SJCRH30 (cell line): Measurements from ENCODE around the gene WIPI1. TPM values are rescaled to one million over a fixed set of nuclear protein-coding genes. Genes with fewer than 3 reads are reported as not detected.

ENCODE experiments used
- DNase-seq, 2 experiments: peaks; one replicate each; pipeline ENCODE4 v3.0.0-alpha.2; 2015 to 2020
- H3K27ac ChIP-seq: fragments of 250-450 bp; sonication (Bioruptor Pico); 2 replicates; pipeline ENCODE4 v1.5.1; 2020; ENCODE audit warnings: mild to moderate bottlenecking, moderate library complexity
- H3K27me3 ChIP-seq: fragments of 250-450 bp; sonication (Bioruptor Pico); 2 replicates; pipeline ENCODE4 v1.5.1; 2020; ENCODE audit warnings: mild to moderate bottlenecking, moderate library complexity
- H3K36me3 ChIP-seq: fragments of 250-450 bp; sonication (Bioruptor Pico); 2 replicates; pipeline ENCODE4 v1.5.1; 2020; ENCODE audit warnings: mild to moderate bottlenecking, moderate library complexity
- H3K4me1 ChIP-seq: fragments of 250-450 bp; sonication (Bioruptor Pico); 2 replicates; pipeline ENCODE4 v1.5.1; 2020; ENCODE audit warnings: mild to moderate bottlenecking, moderate library complexity
- H3K4me3 ChIP-seq: fragments of 250-450 bp; sonication (Bioruptor Pico); 2 replicates; pipeline ENCODE4 v1.5.1; 2020; ENCODE audit warnings: mild to moderate bottlenecking, moderate library complexity
- H3K9me3 ChIP-seq: fragments of 250-450 bp; sonication (Bioruptor Pico); replicated peaks from 2 replicates; pipeline ENCODE4 v1.5.1; 2020; ENCODE audit warnings: mild to moderate bottlenecking, moderate library complexity
- total RNA-seq: library from RNA; depleted of rRNA; stranded (reverse); fragments of >200 nt; shearing (Covaris generic); gene quantifications from 2 replicates; pipeline ENCODE4 v1.2.3, GENCODE V29; 2014

The WIPI1 gene
- total RNA-seq, 1 experiment from 2014 or later = 25.8 TPM

DNA sequence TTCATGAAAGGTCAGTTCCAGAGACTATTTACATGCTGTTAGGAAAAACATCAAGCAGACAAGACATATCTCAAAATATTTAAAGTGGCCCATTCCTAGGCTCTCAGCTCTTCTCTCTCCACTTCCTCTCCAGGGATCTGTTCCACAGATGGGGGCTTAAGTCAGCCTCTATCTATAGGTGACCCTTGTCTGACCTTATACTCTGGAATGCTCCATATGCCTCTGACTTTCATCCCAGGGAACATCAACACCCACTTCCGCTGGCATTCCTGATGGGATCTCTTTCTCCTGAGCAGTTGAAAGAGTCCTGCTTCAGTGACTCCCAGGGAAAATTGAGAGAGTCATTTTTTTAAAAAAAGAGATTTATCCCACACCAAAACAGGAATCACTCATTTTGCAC lies 11.5 kb upstream of the WIPI1 start:
- H3K27ac ChIP-seq = peak overlapping the region; percentile 51
- H3K4me3 ChIP-seq = no peak overlapping the region
- H3K9me3 ChIP-seq = no peaks in the 10 kb centered on the region
- no peaks in the 10 kb centered on the region for H3K36me3 ChIP-seq
- H3K4me1 ChIP-seq = peaks cover 29% of the 10 kb centered on the region
- peak; percentile 79 to 91 for DNase-seq
- H3K27me3 ChIP-seq = no peaks in the 10 kb centered on the region

DNA sequence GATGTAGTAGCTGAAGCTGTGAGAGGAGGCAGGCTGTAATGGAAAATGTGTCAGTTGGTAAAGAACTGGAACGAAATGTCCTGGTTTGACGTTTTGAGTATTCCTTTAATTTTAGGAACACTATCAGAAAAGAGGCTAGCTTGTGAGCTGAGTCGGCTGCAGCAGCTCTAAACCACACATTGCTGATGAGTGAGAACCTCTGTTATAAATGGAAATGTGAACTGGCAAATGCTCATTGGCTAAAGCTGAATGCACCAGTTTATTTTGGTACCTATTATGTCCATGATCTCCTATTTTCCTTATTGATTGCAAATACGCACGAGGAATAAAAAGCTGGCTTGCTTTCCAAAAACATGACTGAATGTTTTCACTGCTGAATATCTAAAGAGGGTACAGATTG lies 11.0 kb upstream of the WIPI1 start:
- H3K9me3 ChIP-seq = no peaks in the 10 kb centered on the region
- DNase-seq = peak in 1 of 2 experiments; percentile 31
- H3K27me3 ChIP-seq = no peaks in the 10 kb centered on the region
- H3K36me3 ChIP-seq = no peaks in the 10 kb centered on the region
- peaks cover 32% of the 10 kb centered on the region for H3K4me1 ChIP-seq
- peak overlapping the region; percentile 51 for H3K27ac ChIP-seq
- H3K4me3 ChIP-seq = no peak overlapping the region

DNA sequence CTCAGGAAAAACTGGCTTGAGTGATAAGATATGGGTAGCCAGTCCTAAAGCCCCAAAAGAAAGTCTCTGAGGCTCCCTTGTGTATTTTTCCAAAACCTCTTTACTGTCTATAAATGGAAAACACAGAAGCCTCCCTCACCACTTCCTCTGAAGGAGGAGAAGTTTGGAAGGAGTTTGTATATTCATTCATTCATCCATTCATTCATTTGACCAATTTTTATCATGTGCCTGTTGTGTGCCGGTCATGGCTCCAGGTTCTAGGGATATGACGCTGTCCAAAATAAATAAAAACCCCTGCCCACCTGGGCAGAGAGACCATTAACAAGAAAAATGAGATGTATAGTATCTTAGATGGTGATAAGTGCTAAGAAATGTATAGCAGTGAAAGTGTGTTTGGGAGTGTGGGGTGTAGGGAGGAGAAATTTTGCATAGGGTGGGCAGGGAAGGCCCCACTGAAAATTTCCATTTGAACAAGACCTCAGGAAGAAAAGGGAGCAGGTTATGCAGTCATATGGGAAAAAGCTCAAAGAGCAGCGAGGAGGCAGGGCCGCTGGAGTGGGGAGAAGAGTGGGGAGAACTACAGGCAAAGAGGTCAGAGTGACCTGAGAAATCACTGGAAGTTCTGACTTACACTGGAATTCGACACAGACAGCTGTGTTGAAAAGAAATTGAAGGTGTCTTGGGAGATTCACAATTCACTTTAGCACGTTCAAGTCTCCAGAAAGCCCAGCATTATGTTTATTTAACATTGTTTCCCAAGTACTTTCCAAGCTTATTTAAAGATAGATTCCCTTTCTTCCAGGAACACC lies 6.1 kb upstream of the WIPI1 start:
- H3K27ac ChIP-seq = no peak overlapping the region
- DNase-seq = peak in 1 of 2 experiments; percentile 30
- H3K4me1 ChIP-seq = peaks cover 36% of the 10 kb centered on the region
- H3K36me3 ChIP-seq = no peaks in the 10 kb centered on the region
- no peak overlapping the region for H3K4me3 ChIP-seq
- H3K27me3 ChIP-seq = no peaks in the 10 kb centered on the region
- no peaks in the 10 kb centered on the region for H3K9me3 ChIP-seq

DNA sequence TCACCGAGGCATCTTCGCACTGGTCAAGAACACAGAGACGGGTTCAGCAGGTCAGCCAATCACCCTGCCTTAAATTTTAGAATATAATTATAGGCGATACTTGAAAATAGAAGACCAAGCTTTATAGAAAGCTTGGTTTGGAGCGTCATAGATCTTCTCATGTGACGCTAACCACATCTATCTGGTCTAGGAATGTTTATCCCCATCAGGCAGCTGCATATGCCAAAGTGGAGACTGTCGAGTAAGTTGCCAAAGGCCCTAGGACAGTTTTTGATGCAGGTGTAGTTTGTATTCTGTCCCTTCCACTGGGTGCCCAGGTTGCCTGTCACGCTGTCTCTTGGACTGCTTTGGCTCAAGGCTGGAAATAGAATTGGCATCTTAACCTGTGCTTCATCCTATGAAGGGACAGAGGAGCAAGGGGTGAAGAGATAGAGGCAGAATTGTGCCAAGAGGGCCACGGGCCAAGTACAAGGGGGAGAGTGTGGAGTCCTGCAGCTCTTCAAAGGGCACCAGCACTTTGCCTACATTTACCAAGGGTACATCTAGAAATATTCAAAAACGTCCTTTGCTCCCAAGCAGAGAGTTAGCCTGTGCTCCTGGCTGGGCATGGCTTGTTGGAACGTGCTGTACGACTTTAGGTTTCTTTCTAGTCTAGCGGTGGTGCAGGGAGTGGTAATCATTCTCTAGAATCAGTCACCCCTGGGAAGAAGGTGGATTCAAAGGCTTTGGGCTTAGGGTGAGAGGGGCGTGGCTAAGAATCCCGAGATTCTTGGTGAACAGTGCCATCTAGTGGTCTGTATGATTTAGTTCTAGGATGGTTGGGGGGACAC lies 5.3 kb upstream of the WIPI1 start:
- Histone ChIP-seq H3K9me3 (no peaks in the 10 kb centered on the region), H3K27me3 (no peaks in the 10 kb centered on the region), H3K4me3 (no peak overlapping the region), H3K27ac (no peak overlapping the region), H3K4me1 (peaks cover 32% of the 10 kb centered on the region), H3K36me3 (no peaks in the 10 kb centered on the region)
- DNase-seq = peak; percentile 74 to 95

DNA sequence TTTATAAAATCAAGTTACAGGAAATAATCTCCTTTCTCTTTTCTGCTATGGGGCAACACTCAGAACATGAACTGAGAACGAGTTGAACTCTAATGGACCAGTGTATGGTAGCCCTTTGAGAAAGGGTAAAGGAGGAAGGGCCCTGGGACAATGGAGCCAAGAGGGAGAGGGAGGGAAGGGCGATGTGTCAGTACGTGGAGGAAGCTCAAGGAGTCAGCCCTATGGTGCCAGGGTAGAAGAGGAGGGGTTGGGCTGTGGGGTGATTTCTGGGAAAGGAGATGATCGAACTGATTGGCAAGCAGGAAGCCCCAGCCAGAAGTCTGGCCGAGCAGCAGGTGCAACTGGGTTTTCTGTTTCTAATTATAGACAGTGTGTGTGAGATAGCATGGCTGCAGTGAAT lies 4.3 kb upstream of the WIPI1 start:
- Histone ChIP-seq H3K9me3 (no peaks in the 10 kb centered on the region), H3K36me3 (no peaks in the 10 kb centered on the region), H3K4me3 (no peak overlapping the region), H3K27me3 (no peaks in the 10 kb centered on the region), H3K27ac (no peak overlapping the region), H3K4me1 (peaks cover 30% of the 10 kb centered on the region)
- DNase-seq = peak in 1 of 2 experiments; percentile 29

DNA sequence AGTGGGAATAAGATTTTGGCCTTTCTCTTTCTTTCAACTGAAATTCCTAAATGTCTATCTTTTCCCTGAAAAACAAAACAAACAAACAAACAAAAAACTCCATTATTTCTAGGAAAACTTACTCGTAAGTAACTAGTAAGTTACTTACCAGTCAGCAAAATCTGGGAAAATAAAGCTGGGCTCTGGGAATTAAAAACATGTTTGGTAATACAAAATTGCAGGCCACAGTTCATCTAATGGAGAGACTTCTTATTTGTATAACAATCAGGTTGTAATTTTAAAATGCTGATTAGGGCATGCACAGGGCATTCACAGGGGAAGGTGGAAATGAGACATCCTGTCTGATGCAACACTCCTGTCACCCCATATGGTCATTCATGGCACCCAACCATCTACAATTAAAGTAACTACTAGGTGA lies 3.8 kb upstream of the WIPI1 start:
- H3K27ac ChIP-seq = no peak overlapping the region
- H3K4me1 ChIP-seq = peaks cover 30% of the 10 kb centered on the region
- no peaks in the 10 kb centered on the region for H3K27me3 ChIP-seq
- no peak for DNase-seq
- no peaks in the 10 kb centered on the region for H3K36me3 ChIP-seq
- H3K4me3 ChIP-seq = no peak overlapping the region
- H3K9me3 ChIP-seq = no peaks in the 10 kb centered on the region

DNA sequence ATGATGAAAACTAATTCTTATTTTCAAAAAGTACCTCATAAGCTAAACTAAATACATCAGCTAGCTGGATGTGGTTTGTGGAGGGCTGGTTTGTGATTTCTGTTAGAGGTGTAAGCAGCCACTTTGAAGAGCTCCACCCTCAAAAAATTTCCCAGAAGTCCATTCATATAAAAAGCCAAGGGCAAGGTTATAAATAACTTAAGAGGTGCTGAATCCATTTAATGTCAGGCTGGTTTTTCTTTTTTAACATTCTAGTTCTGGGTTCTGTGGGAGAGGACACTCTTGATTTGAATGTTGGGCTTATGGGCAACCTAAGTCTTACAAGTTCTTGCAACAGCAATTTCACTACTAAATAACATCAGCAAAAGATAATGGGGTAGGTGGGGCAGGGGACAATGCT lies 3.4 kb upstream of the WIPI1 start:
- Histone ChIP-seq H3K4me1 (peaks cover 28% of the 10 kb centered on the region), H3K27ac (no peak overlapping the region), H3K4me3 (no peak overlapping the region), H3K27me3 (no peaks in the 10 kb centered on the region), H3K9me3 (no peaks in the 10 kb centered on the region), H3K36me3 (no peaks in the 10 kb centered on the region)
- DNase-seq = no peak

DNA sequence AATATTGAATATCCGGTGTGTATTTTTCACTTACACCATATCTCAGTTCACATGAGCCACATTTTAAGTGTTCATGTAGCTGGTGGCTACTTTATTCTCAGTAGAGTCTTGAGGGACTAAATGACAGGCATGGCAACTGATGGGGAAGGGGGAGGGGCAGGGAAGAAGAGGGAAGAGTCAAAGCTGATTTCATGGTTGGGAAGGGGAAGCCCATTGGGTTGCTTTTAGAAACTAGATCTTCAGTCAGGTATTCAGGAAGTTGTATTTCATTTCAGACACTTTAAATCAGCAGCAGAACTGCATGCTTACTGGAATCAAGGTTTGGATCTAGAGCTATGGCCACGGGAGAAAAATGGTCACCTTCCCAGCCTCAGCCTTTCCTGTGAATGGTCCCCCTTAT lies 2.9 kb upstream of the WIPI1 start:
- H3K36me3 ChIP-seq = no peaks in the 10 kb centered on the region
- no peaks in the 10 kb centered on the region for H3K27me3 ChIP-seq
- H3K27ac ChIP-seq = no peak overlapping the region
- H3K9me3 ChIP-seq = no peaks in the 10 kb centered on the region
- DNase-seq = no peak
- H3K4me1 ChIP-seq = peaks cover 31% of the 10 kb centered on the region
- no peak overlapping the region for H3K4me3 ChIP-seq

DNA sequence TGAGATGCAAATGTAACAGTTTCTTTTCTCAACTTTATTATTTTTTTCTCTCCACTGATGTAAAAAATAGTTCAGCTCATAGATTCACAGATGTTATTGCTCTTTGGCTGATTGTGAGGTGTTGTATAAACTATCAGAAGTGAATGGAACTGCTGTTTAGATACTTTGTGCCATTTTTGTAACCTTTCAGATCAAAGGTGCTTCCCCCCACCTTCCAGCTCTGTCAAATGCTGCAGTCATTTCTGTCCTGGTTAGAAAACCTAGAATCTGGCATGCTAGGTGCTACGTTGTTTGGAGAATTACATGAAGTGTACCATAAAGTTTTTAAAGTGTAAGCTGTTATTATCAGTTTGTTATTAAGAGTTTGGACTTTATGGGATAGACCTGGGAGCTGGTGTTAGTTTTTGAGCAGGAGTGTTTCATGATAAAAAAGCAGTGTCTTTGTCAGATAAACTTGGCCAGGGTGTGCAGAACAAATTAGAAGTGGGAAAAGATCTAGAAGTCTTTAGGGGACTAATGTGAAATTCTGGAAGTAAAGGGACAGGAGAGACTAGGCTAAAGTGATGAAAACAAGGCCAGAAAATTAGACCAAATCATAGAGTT lies 1.8 kb upstream of the WIPI1 start:
- Histone ChIP-seq H3K4me1 (peaks cover 31% of the 10 kb centered on the region), H3K27me3 (no peaks in the 10 kb centered on the region), H3K36me3 (no peaks in the 10 kb centered on the region), H3K27ac (no peak overlapping the region), H3K4me3 (no peak overlapping the region), H3K9me3 (no peaks in the 10 kb centered on the region)
- no peak for DNase-seq

DNA sequence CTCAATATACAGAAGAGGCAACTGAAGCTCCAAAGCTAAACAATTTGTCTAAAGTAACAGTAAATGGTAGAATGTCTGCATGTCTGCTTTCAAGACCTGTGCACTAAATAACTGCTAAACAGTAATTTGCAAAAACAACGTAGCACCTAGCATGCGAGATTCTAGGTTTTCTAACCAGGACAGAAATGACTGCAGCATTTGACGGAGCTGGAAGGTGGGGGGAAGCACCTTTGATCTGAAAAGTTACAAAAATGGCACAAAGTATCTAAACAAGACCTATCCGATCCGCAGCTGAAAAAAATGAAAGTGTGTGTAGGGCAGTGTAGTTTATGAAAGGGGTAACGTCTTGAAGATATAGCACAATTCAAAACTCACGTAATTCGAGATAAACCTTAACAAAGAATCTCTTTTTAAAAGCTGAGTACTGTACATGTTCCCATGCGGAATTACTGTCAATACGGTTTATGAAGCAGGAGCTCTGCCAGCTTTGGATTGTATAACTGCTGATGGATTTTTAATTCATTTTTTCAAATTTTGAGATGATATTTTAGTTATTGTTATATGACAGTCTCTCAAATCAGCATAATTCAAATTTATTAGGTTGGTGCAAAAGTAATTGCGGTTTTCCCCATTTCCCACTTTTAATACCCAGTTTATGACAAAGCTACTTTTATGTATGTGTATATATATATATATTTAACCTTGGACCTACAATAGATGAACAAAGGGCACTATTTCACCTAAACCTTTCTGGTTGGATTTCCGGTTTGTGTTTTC lies 1.2 kb upstream of the WIPI1 start:
- DNase-seq = no peak
- no peak overlapping the region for H3K27ac ChIP-seq
- no peaks in the 10 kb centered on the region for H3K27me3 ChIP-seq
- no peaks in the 10 kb centered on the region for H3K9me3 ChIP-seq
- H3K4me3 ChIP-seq = peak overlapping the region; percentile 44
- H3K4me1 ChIP-seq = peaks cover 25% of the 10 kb centered on the region
- no peaks in the 10 kb centered on the region for H3K36me3 ChIP-seq

DNA sequence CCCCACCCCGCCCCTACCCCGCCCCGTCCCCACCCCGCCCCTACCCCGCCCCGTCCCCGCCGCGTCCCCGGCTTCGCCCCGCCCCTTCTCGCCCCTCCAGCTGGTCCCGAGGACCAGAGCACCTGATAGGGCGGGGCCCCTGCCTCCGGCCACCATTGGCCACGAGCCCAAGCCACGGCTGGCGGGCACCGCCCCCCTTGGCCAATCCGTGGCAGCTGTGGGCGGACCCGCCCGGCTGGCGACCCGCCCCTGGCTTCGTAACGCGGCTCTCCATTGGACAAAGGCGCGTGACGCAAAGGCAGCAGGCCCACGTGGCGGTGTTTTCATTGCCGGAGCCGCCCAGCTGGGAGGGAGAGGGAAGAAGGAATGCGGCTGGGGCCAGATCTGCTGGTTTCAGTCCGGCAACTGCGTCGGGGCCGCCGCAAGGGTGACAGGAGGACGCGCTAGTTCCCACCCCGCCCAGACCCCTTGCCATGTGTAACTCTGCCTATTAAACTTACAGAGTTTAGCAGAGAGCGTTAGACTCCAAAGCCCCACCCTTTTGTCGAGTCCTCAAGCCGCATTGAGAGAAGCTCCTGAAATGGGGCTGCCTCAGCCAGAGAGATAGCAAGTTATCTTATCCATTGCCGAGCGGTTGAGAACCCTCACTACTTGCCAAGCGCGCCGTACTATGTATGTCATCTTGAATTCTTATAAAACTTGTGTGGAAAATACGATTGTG lies 403 bp upstream of the WIPI1 start:
- DNase-seq = peak; percentile 98
- H3K9me3 ChIP-seq = no peaks in the 10 kb centered on the region
- H3K4me3 ChIP-seq = peak overlapping the region; percentile 83
- no peaks in the 10 kb centered on the region for H3K36me3 ChIP-seq
- no peaks in the 10 kb centered on the region for H3K27me3 ChIP-seq
- H3K4me1 ChIP-seq = peaks cover 19% of the 10 kb centered on the region
- no peak overlapping the region for H3K27ac ChIP-seq

DNA sequence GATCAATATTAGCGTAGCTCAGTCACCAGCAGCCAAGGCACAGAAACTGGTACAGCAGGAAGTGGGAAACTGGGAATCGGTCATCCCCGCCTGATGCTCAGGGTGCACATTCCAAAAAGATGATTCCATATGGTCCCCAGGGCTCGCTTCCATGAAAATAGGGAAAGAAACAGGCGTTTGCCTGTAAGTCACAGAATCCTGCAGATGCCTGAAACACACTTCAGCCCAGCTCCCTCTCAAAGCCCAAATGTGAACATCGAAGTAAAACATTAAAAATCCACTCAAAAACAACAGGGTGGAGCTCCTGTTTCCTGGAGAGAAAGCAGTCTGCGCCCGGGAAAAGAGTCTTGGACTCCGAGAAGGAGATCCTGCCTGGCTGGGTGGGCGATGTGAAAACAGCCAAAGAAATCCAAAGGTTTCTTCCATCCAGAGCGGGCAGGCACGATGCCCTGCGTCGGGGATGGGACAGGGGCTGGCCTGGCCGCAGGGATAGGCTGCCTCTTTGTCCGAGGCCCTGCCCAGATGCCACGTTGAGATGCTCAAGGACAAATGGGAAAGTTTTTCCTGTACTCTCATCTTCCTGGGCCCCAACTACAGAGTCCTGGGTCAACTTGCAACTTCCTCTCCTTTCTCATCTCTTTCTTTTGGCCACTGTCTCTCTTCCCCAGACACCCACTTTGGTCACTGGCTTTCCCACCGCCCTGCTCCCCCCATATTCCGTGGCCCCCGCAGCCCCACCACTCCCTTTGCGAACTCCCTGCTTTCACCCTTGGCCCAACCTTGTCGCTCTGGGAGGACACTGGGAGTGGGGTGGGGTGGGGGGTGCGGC lies 743 bp downstream of the WIPI1 start:
- peak; percentile 82 to 88 for DNase-seq
- peak overlapping the region; percentile 68 for H3K27ac ChIP-seq
- H3K36me3 ChIP-seq = no peaks in the 10 kb centered on the region
- H3K9me3 ChIP-seq = no peaks in the 10 kb centered on the region
- H3K4me1 ChIP-seq = peaks cover 11% of the 10 kb centered on the region; the same call in 1 of the 2 replicates
- peak overlapping the region; percentile 83 for H3K4me3 ChIP-seq
- H3K27me3 ChIP-seq = no peaks in the 10 kb centered on the region

DNA sequence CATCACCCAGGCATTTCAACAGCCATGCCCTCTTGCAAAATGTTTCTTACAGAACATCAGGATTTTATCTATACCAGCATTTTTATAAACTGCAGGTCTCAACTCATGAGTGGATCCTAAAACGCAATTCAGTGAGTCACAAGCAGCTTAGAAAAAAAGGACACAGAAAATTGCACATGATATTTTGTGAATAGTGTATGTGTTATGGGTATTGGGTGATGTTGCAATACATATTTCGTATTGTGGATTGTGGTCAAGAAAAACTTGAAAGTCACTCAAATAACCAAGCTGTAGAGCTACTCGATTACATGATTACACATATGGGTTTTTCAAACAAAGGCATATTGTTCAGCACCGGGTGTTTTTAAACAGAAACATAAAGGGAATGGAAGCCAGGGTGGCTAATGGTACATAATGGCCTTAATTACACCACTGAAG lies 1.4 kb downstream of the WIPI1 start:
- H3K4me3 ChIP-seq = peak overlapping the region; percentile 83
- no peak for DNase-seq
- H3K36me3 ChIP-seq = no peaks in the 10 kb centered on the region
- H3K27me3 ChIP-seq = no peaks in the 10 kb centered on the region
- peak overlapping the region; percentile 68 for H3K27ac ChIP-seq
- H3K9me3 ChIP-seq = no peaks in the 10 kb centered on the region
- peaks cover 11% of the 10 kb centered on the region; the same call in 1 of the 2 replicates for H3K4me1 ChIP-seq
